ENCODE data around the gene IMPA2. TPM values are rescaled to one million over a fixed set of nuclear protein-coding genes. Genes with fewer than 3 reads are reported as not detected.

IMPA2 gene
- total and polyA plus RNA-seq, 2 of the 13 experiments (the other 11 are each of a cell fraction or from before 2014, with no cell fraction given): 37.8 to 71.8 TPM

DNA sequence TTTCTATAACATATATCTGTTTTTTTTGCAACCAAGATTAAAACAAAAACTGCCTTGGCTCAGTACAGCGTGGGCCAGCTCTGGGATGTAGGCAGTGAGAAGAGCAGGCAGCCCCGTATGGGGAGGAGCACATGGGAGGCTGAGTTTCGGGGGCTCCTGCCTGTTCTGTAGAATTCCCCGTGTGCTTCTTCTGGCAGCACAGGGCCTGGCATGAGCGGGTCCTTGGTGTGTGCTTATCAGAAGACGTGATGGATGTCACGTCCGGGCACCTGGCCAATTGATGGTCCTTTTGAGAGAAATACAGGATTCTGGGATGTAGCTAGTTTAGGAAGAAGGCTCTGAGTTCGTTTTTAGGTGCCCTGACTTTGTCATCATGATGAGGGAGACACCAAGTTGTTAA is 16.2 kb downstream of the IMPA2 start:
- FAIRE-seq (no peak), DNase-seq (ENCODE audit: low spot score) (no peak), ATAC-seq (no peak)
- ChIA-PET POLR2A (interaction anchor here (12.8 kb wide), 1 partner anchor 16 kb away, joined by 328 read pairs; the partner anchor contains the start of gene IMPA2), CTCF (ENCODE audit: low intra/inter-chr PET ratio, low total read pairs) (no interaction called here)
- no peak overlapping the region for H3K4me3 ChIP-seq (replicated peaks in 1 of 3; ENCODE audit: insufficient read depth in 1 of 3, low read depth in 2 of 3, low read length in 3 of 3)
- H3K27me3 ChIP-seq (ENCODE audit: control insufficient read depth in 1 of 2, insufficient read depth in 2 of 2, low read length in 2 of 2): no peaks in the 10 kb centered on the region
- no peak overlapping the region for H3K27ac ChIP-seq (ENCODE audit: extremely low read length, insufficient read depth, low read length)
- no TSS peak for BruUV-seq (replicated peaks)
- H4K20me1 ChIP-seq (ENCODE audit: insufficient read depth, low read length): peaks cover 3% of the 10 kb centered on the region; the same call in 1 of the 2 replicates
- in situ Hi-C loops (cut with HindIII; ENCODE audit: extremely low pct_ligation_motif_present, low pct_unique_long_range_greater_than_20kb) (loop anchor here (5.0 kb wide), 1 partner anchor 60 kb away; no protein-coding TSS in a partner anchor), intact Hi-C loops (cut with micrococcal nuclease; ENCODE audit: unreplicated experiment) (loop anchor here (10.0 kb wide), 1 partner anchor 143 kb away; the partner anchor contains the start of gene CHMP1B)
- WGBS (ENCODE audit: low lambda C conversion rate): 91% methylated on average over 9 of the region's 9 CpGs
- no peak overlapping the region for H3K9ac ChIP-seq (ENCODE audit: insufficient read depth, low read depth, low read length)
- peaks cover 4% of the 10 kb centered on the region for H3K79me2 ChIP-seq (ENCODE audit: insufficient read depth, low read length)
- no peaks in the 10 kb centered on the region for H3K9me3 ChIP-seq (ENCODE audit: low read length)
- H3K4me2 ChIP-seq (ENCODE audit: low read depth, low read length): no peak overlapping the region
- H2AFZ ChIP-seq (ENCODE audit: low read length): no peak overlapping the region
- TF ChIP-seq THYN1 (CRISPR knock-in tag; IDR thresholded peaks at IDR 0.05; ENCODE audit: borderline replicate concordance, low read depth): no peak
- TF ChIP-seq, protein P1, sequence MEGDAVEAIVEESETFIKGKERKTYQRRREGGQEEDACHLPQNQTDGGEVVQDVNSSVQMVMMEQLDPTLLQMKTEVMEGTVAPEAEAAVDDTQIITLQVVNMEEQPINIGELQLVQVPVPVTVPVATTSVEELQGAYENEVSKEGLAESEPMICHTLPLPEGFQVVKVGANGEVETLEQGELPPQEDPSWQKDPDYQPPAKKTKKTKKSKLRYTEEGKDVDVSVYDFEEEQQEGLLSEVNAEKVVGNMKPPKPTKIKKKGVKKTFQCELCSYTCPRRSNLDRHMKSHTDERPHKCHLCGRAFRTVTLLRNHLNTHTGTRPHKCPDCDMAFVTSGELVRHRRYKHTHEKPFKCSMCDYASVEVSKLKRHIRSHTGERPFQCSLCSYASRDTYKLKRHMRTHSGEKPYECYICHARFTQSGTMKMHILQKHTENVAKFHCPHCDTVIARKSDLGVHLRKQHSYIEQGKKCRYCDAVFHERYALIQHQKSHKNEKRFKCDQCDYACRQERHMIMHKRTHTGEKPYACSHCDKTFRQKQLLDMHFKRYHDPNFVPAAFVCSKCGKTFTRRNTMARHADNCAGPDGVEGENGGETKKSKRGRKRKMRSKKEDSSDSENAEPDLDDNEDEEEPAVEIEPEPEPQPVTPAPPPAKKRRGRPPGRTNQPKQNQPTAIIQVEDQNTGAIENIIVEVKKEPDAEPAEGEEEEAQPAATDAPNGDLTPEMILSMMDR (CRISPR knock-in tag; IDR thresholded peaks at IDR 0.05): no peak
- TF ChIP-seq, protein P2, sequence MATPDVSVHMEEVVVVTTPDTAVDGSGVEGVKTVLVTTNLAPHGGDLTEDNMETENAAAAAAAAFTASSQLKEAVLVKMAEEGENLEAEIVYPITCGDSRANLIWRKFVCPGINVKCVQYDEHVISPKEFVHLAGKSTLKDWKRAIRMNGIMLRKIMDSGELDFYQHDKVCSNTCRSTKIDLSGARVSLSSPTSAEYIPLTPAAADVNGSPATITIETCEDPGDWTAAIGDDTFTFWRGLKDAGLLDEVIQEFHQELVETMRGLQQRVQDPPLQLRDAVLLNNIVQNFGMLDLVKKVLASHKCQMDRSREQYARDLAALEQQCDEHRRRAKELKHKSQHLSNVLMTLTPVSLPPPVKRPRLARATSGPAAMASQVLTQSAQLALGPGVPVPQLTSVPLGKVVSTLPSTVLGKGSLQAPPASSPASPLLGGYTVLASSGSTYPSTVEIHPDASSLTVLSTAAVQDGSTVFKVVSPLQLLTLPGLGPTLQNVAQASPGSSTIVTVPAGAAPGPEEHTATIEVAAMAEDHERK (CRISPR knock-in tag; IDR thresholded peaks at IDR 0.05; ENCODE audit: low read depth): no peak
- no peak for TF ChIP-seq ZMYM4 (CRISPR knock-in tag; IDR thresholded peaks at IDR 0.05)
- TF ChIP-seq KDM2A (CRISPR knock-in tag; IDR thresholded peaks at IDR 0.05; ENCODE audit: borderline replicate concordance, low read depth): no peak
- peaks cover 91% of the 10 kb centered on the region for H3K4me1 ChIP-seq (ENCODE audit: insufficient read depth, low read length)
- H3K36me3 ChIP-seq (replicated peaks in 1 of 2; ENCODE audit: control insufficient read depth in 1 of 2, insufficient read depth in 2 of 2, low read length in 2 of 2): peaks cover 0 to 10% of the 10 kb centered on the region in 2 experiments; a peak in 2 of 5 replicates

All from HepG2 (cell line).